Choroid plexus epithelial cell (primary cell): Measurements from ENCODE around the gene LIN9.

Experiments used
- DNase-seq: peaks from one replicate; pipeline ENCODE4 v3.0.0-alpha.2; 2010; ENCODE audit warnings: low read depth
- H3K4me3 ChIP-seq: 2 replicates; pipeline ENCODE4 v1.5.1; 2011; ENCODE audit warnings: low read depth, mild to moderate bottlenecking, control low read depth, low read length, moderate library complexity
- CTCF ChIP-seq: conservative IDR thresholded peaks from 2 replicates; pipeline ENCODE4 v1.5.1; 2011; ENCODE audit warnings: low read depth, mild to moderate bottlenecking, control low read depth, inconsistent platforms, low read length, moderate library complexity

Gene LIN9

GRCh38 chr1:226201029-226201593 lies 107.9 kb downstream of the LIN9 start:
- peak; percentile 57 for DNase-seq
- TF ChIP-seq CTCF: peak; percentile 76
- no peak overlapping the region for H3K4me3 ChIP-seq

GRCh38 chr1:226199971-226200370 lies 109.0 kb downstream of the LIN9 start:
- no peak for DNase-seq
- H3K4me3 ChIP-seq: no peak overlapping the region
- no peak for TF ChIP-seq CTCF

GRCh38 chr1:226195144-226195543 lies 113.8 kb downstream of the LIN9 start:
- no peak for DNase-seq
- H3K4me3 ChIP-seq: no peak overlapping the region
- no peak for TF ChIP-seq CTCF

GRCh38 chr1:226187380-226187779 lies 121.6 kb downstream of the LIN9 start:
- no peak for TF ChIP-seq CTCF
- no peak for DNase-seq
- peak overlapping the region; percentile 94 for H3K4me3 ChIP-seq

GRCh38 chr1:226187019-226187322 lies 122.0 kb downstream of the LIN9 start:
- no peak for TF ChIP-seq CTCF
- peak overlapping the region; percentile 94 for H3K4me3 ChIP-seq
- no peak for DNase-seq

GRCh38 chr1:226186124-226187018 lies 122.6 kb downstream of the LIN9 start, which contains the start of gene ACBD3:
Gene ACBD3 (minus strand): TSS chr1:226186741. CDS start chr1:226186675, 66 bp downstream.
- DNase-seq: peak; percentile 87
- H3K4me3 ChIP-seq: peak within 1 kb of the TSS; percentile 94
- peak; percentile 19 for TF ChIP-seq CTCF
